SK-N-SH treated with all-trans-retinoic acid at 6 μM for 48 hours (cell line): ENCODE measurements around the gene DLL4.

ENCODE experiments used
- ATAC-seq: fragments of 200-7000 bp; cut with Tn5 transposase; 3 replicates; pipeline ENCODE4 v1.9.1; 2020; ENCODE audit warnings: mild to moderate bottlenecking, moderate library complexity
- ARNTL ChIP-seq: fragments of 450-650 bp; formaldehyde crosslinking; IDR thresholded peaks from 2 replicates; pipeline ENCODE4 v1.5.0; 2020; ENCODE audit warnings: low read depth, mild to moderate bottlenecking, moderate library complexity, borderline replicate concordance
- BACH2 ChIP-seq: fragments of 250-450 bp; sonication (Bioruptor Pico); IDR thresholded peaks from 2 replicates; pipeline ENCODE4 v1.9.0; 2021; ENCODE audit warnings: mild to moderate bottlenecking, borderline replicate concordance
- CSDC2 ChIP-seq: fragments of 250-450 bp; sonication (Bioruptor Pico); IDR thresholded peaks from 2 replicates; pipeline ENCODE4 v1.5.0; 2020; ENCODE audit warnings: mild to moderate bottlenecking, moderate library complexity
- CSRNP3 ChIP-seq: fragments of 250-450 bp; sonication (Bioruptor Pico); IDR thresholded peaks from 2 replicates; pipeline ENCODE4 v1.5.1; 2021; ENCODE audit warnings: mild to moderate bottlenecking, moderate library complexity
- ESRRG ChIP-seq: fragments of 250-450 bp; sonication (Bioruptor Pico); IDR thresholded peaks from 2 replicates; pipeline ENCODE4 v1.6.1; 2021; ENCODE audit warnings: mild to moderate bottlenecking
- ISL1 ChIP-seq: fragments of 250-450 bp; sonication (Bioruptor Pico); IDR thresholded peaks from 2 replicates; pipeline ENCODE4 v2.1.2; 2022; ENCODE audit warnings: mild to moderate bottlenecking, moderate library complexity
- OSR1 ChIP-seq: fragments of 250-450 bp; sonication (Bioruptor Pico); IDR thresholded peaks from 2 replicates; pipeline ENCODE4 v1.8.0; 2022; ENCODE audit warnings: moderate library complexity, mild to moderate bottlenecking, inconsistent platforms
- PATZ1 ChIP-seq: fragments of 250-450 bp; sonication (Bioruptor Pico); IDR thresholded peaks from 2 replicates; pipeline ENCODE4 v1.8.0; 2020; ENCODE audit warnings: mild to moderate bottlenecking, moderate library complexity, borderline replicate concordance
- POU6F1 ChIP-seq: fragments of 250-450 bp; sonication (Bioruptor Pico); IDR thresholded peaks from 2 replicates; pipeline ENCODE4 v1.8.0; 2021; ENCODE audit warnings: low read depth, mild to moderate bottlenecking, moderate library complexity, borderline replicate concordance
- PPARA ChIP-seq: fragments of 250-450 bp; sonication (Bioruptor Pico); IDR thresholded peaks from 2 replicates; pipeline ENCODE4 v1.5.0; 2020; ENCODE audit warnings: mild to moderate bottlenecking, borderline replicate concordance
- RARB ChIP-seq: fragments of 250-450 bp; sonication (Bioruptor Pico); IDR thresholded peaks from 2 replicates; pipeline ENCODE4 v1.8.0; 2021; ENCODE audit warnings: mild to moderate bottlenecking, moderate library complexity
- SNAI2 ChIP-seq: fragments of 250-450 bp; sonication (Bioruptor Pico); IDR thresholded peaks from 2 replicates; pipeline ENCODE4 v1.5.0; 2020; ENCODE audit warnings: mild to moderate bottlenecking, moderate library complexity
- TCF4 ChIP-seq: fragments of 250-450 bp; sonication (Bioruptor Pico); IDR thresholded peaks from 2 replicates; pipeline ENCODE4 v1.8.0; 2021; ENCODE audit warnings: mild to moderate bottlenecking, moderate library complexity, borderline replicate concordance
- TOX ChIP-seq: fragments of 250-450 bp; sonication (Bioruptor Pico); IDR thresholded peaks from 2 replicates; pipeline ENCODE4 v1.8.0; 2021; ENCODE audit warnings: mild to moderate bottlenecking, moderate library complexity, borderline replicate concordance
- TSHZ2 ChIP-seq: fragments of 250-450 bp; sonication (Bioruptor Pico); IDR thresholded peaks from 2 replicates; pipeline ENCODE4 v1.5.0; 2020; ENCODE audit warnings: mild to moderate bottlenecking, moderate library complexity
- ZC3H10 ChIP-seq: fragments of 250-450 bp; sonication (Bioruptor Pico); IDR thresholded peaks from 2 replicates; pipeline ENCODE4 v1.5.1; 2021; ENCODE audit warnings: mild to moderate bottlenecking, moderate library complexity
- ZFP30 ChIP-seq: fragments of 450-650 bp; formaldehyde crosslinking; IDR thresholded peaks from 2 replicates; pipeline ENCODE4 v1.5.0; 2022; ENCODE audit warnings: mild to moderate bottlenecking, moderate library complexity
- ZNF565 ChIP-seq: fragments of 450-650 bp; formaldehyde crosslinking; conservative IDR thresholded peaks from 2 replicates; pipeline ENCODE4 v1.5.0; 2020; ENCODE audit warnings: low read depth, mild to moderate bottlenecking, moderate library complexity

Gene DLL4

GRCh38 chr15:40911141-40911540, 18.0 kb upstream of the DLL4 start:
- ATAC-seq: no peak
- TF ChIP-seq ARNTL (CRISPR knock-in tag): no peak
- TF ChIP-seq SNAI2 (CRISPR knock-in tag): no peak
- no peak for TF ChIP-seq ZC3H10 (CRISPR knock-in tag)
- no peak for TF ChIP-seq POU6F1
- no peak for TF ChIP-seq CSDC2
- no peak for TF ChIP-seq OSR1 (CRISPR knock-in tag)
- TF ChIP-seq RARB (CRISPR knock-in tag): no peak
- TF ChIP-seq TOX (CRISPR knock-in tag): no peak

GRCh38 chr15:40911693-40912092, 17.4 kb upstream of the DLL4 start:
- no peak for ATAC-seq
- TF ChIP-seq RARB (CRISPR knock-in tag) (no peak), TOX (CRISPR knock-in tag) (no peak), TCF4 (no peak), PPARA (CRISPR knock-in tag) (no peak), CSRNP3 (CRISPR knock-in tag) (no peak), ISL1 (CRISPR knock-in tag) (no peak), ZFP30 (no peak), PATZ1 (CRISPR knock-in tag) (no peak), ZNF565 (no peak), ESRRG (CRISPR knock-in tag) (no peak), CSDC2 (no peak)

- ATAC-seq: no peak
- TF ChIP-seq BACH2: no peak
- no peak for TF ChIP-seq ISL1 (CRISPR knock-in tag)
- TF ChIP-seq ARNTL (CRISPR knock-in tag): no peak
- TF ChIP-seq OSR1 (CRISPR knock-in tag): no peak
- TF ChIP-seq TOX (CRISPR knock-in tag): no peak
These were observed 16.7 kb upstream of the DLL4 start for GRCh38 chr15:40912478-40912877.

GRCh38 chr15:40914013-40914412, 15.1 kb upstream of the DLL4 start:
- no peak for ATAC-seq
- TF ChIP-seq BACH2: no peak
- no peak for TF ChIP-seq CSRNP3 (CRISPR knock-in tag)
- no peak for TF ChIP-seq SNAI2 (CRISPR knock-in tag)
- TF ChIP-seq ESRRG (CRISPR knock-in tag): no peak
- no peak for TF ChIP-seq POU6F1
- no peak for TF ChIP-seq TCF4
- TF ChIP-seq ZC3H10 (CRISPR knock-in tag): no peak
- TF ChIP-seq PATZ1 (CRISPR knock-in tag): no peak
- no peak for TF ChIP-seq TSHZ2 (CRISPR knock-in tag)
- TF ChIP-seq TOX (CRISPR knock-in tag): no peak
- TF ChIP-seq OSR1 (CRISPR knock-in tag): no peak
